Keratinocyte (primary cell): ENCODE measurements around the gene CEP164. TPM values are rescaled to one million over a fixed set of nuclear protein-coding genes. Genes with fewer than 3 reads are reported as not detected.

Source experiments
- DNase-seq: peaks from one replicate; pipeline ENCODE4 v3.0.0-alpha.2; 2011; ENCODE audit warnings: low read depth, missing footprints, low spot score
- FAIRE-seq: peaks from 2 replicates; lab custom pipeline; 2011; peaks lifted over from hg19 to GRCh38; lab: Jason Lieb, UNC
- H2AFZ ChIP-seq: 2 replicates; pipeline ENCODE4 v1.6.0; 2012; ENCODE audit warnings: low read length, control low read depth, inconsistent platforms; ENCODE audit not compliant: control insufficient read depth
- H3K27ac ChIP-seq: 2 replicates; pipeline ENCODE4 v1.5.1; 2011; ENCODE audit warnings: low read length; ENCODE audit not compliant: control insufficient read depth, insufficient read depth
- H3K27me3 ChIP-seq: 3 replicates; pipeline ENCODE4 v1.6.0; 2011; ENCODE audit warnings: low read length; ENCODE audit not compliant: control insufficient read depth, insufficient read depth; ENCODE audit errors: extremely low read depth
- H3K36me3 ChIP-seq, 2 experiments: 2 replicates in 1 of 2; 3 replicates in 1 of 2; pipeline ENCODE4 v1.5.1; 2011; ENCODE audit warnings: low read length in 2 of 2, mild to moderate bottlenecking in 1 of 2; ENCODE audit not compliant: control insufficient read depth in 2 of 2, insufficient read depth in 2 of 2; ENCODE audit errors: extremely low read depth in 1 of 2
- H3K4me1 ChIP-seq: 3 replicates; pipeline ENCODE4 v1.5.1; 2011; ENCODE audit warnings: low read length; ENCODE audit not compliant: control insufficient read depth, insufficient read depth; ENCODE audit errors: extremely low read depth
- H3K4me2 ChIP-seq: 3 replicates; pipeline ENCODE4 v1.6.0; 2011; ENCODE audit warnings: low read depth, low read length; ENCODE audit not compliant: control insufficient read depth, insufficient read depth; ENCODE audit errors: extremely low read depth
- H3K4me3 ChIP-seq, 3 experiments: fragments of 200-600 bp in 1 of 3; sonication (generic) in 1 of 3; 2 replicates in 2 of 3; 3 replicates in 1 of 3; pipeline ENCODE4 v1.5.1; 2011 to 2016; ENCODE audit warnings: low read length in 3 of 3, mild to moderate bottlenecking in 3 of 3, control low read depth in 2 of 3, inconsistent platforms in 1 of 3, low read depth in 1 of 3, mixed read lengths in 1 of 3, mixed run types in 1 of 3, moderate library complexity in 1 of 3; ENCODE audit not compliant: control insufficient read depth in 2 of 3, insufficient read depth in 2 of 3; ENCODE audit errors: extremely low read depth in 1 of 3
- H3K79me2 ChIP-seq: 2 replicates; pipeline ENCODE4 v1.6.0; 2012; ENCODE audit warnings: low read length; ENCODE audit not compliant: control insufficient read depth, insufficient read depth
- H3K9ac ChIP-seq: 3 replicates; pipeline ENCODE4 v1.6.0; 2011; ENCODE audit warnings: low read length; ENCODE audit not compliant: control insufficient read depth, insufficient read depth; ENCODE audit errors: extremely low read depth
- H3K9me1 ChIP-seq: 3 replicates; pipeline ENCODE4 v1.6.0; 2011; ENCODE audit warnings: low read length; ENCODE audit not compliant: control insufficient read depth, insufficient read depth; ENCODE audit errors: extremely low read depth
- H3K9me3 ChIP-seq: 2 replicates; pipeline ENCODE4 v1.5.1; 2012; ENCODE audit warnings: low read depth, low read length; ENCODE audit not compliant: control insufficient read depth
- H4K20me1 ChIP-seq: 3 replicates; pipeline ENCODE4 v1.6.0; 2011; ENCODE audit warnings: low read length; ENCODE audit not compliant: control insufficient read depth, insufficient read depth; ENCODE audit errors: extremely low read depth
- CTCF ChIP-seq, 3 experiments: IDR thresholded peaks in 1 of 3; conservative IDR thresholded peaks in 1 of 3; optimal IDR thresholded peaks in 1 of 3; 2 replicates in 2 of 3; 3 replicates in 1 of 3; pipeline versions ENCODE3 to v1.5.1; 2011; ENCODE audit warnings: low read length in 3 of 3, mild to moderate bottlenecking in 3 of 3, moderate library complexity in 2 of 3, control low read depth in 1 of 3, inconsistent platforms in 1 of 3; ENCODE audit not compliant: insufficient read depth in 2 of 3; ENCODE audit errors: extremely low read depth in 1 of 3
- EZH2 ChIP-seq: IDR thresholded peaks from one replicate; pipeline ENCODE4 v1.6.1; 2012; ENCODE audit warnings: inconsistent platforms, mild to moderate bottlenecking, low read length, moderate library complexity
- dilution Hi-C: fragments of 300-500 bp; cut with MboI; formaldehyde crosslinking; loops from one replicate; pipeline ENCODE4 v1.7.0; 2020; ENCODE audit warnings: low sequenced_read_pairs; ENCODE audit not compliant: extremely low pct_ligation_motif_present
- polyA plus RNA-seq, 5 experiments: library from polyadenylated mRNA; depleted of rRNA in 3 of 5; stranded (reverse) in 3 of 5; stranded (forward) in 1 of 5; unstranded in 1 of 5; fragments of >200 nt; gene quantifications; 1 replicate in 1 of 5; 2 replicates in 3 of 5; 3 replicates in 1 of 5; pipeline versions ENCODE4 v1.2.1 to v1.2.3, GENCODE V29; 2011 to 2012; ENCODE audit warnings: missing spikeins in 2 of 5, low read depth in 1 of 5, low replicate concordance in 1 of 5

CEP164 gene
- polyA plus RNA-seq, 1 donor (not counting 4 experiments of a cell fraction or from before 2014, with no cell fraction given), result 15.1 TPM

- TF ChIP-seq CTCF (optimal IDR thresholded peaks at IDR 0.05 in 1 of 3, IDR thresholded peaks at IDR 0.05 in 1 of 3, conservative IDR thresholded peaks at IDR 0.05 in 1 of 3; ENCODE audit: extremely low read depth in 1 of 3, insufficient read depth in 2 of 3, low read length in 3 of 3) (no peak), EZH2 (no peak)
- dilution Hi-C loops, result no loop called here
- no peaks in the 10 kb centered on the region for H3K27me3 ChIP-seq
- H3K4me1 ChIP-seq, result no peaks in the 10 kb centered on the region
- no peak for FAIRE-seq
- H3K9ac ChIP-seq, result no peak overlapping the region
- no peaks in the 10 kb centered on the region for H3K9me3 ChIP-seq
- DNase-seq, result no peak
- H3K27ac ChIP-seq, result no peak overlapping the region
- no peaks in the 10 kb centered on the region for H3K79me2 ChIP-seq
- H2AFZ ChIP-seq, result no peak overlapping the region
- no peaks in the 10 kb centered on the region for H4K20me1 ChIP-seq
- no peaks in the 10 kb centered on the region for H3K9me1 ChIP-seq
- H3K4me2 ChIP-seq, result no peak overlapping the region
- no peak overlapping the region for H3K4me3 ChIP-seq
- H3K36me3 ChIP-seq, result peaks cover 20 to 36% of the 10 kb centered on the region in 2 experiments
Observed at GRCh38 chr11:117369534-117369933, 41.9 kb downstream of the CEP164 start.

- H4K20me1 ChIP-seq, result no peaks in the 10 kb centered on the region
- no peak for TF ChIP-seq CTCF (optimal IDR thresholded peaks at IDR 0.05 in 1 of 3, IDR thresholded peaks at IDR 0.05 in 1 of 3, conservative IDR thresholded peaks at IDR 0.05 in 1 of 3; ENCODE audit: extremely low read depth in 1 of 3, insufficient read depth in 2 of 3, low read length in 3 of 3)
- no peak for TF ChIP-seq EZH2
- no peak for DNase-seq
- H2AFZ ChIP-seq, result no peak overlapping the region
- H3K79me2 ChIP-seq, result no peaks in the 10 kb centered on the region
- H3K9ac ChIP-seq, result no peak overlapping the region
- H3K36me3 ChIP-seq, result peaks cover 23 to 36% of the 10 kb centered on the region in 2 experiments
- FAIRE-seq, result no peak
- no peaks in the 10 kb centered on the region for H3K9me3 ChIP-seq
- H3K4me2 ChIP-seq, result no peak overlapping the region
- H3K9me1 ChIP-seq, result no peaks in the 10 kb centered on the region
- H3K27ac ChIP-seq, result no peak overlapping the region
- H3K4me3 ChIP-seq, result no peak overlapping the region
- dilution Hi-C loops, result no loop called here
- no peaks in the 10 kb centered on the region for H3K4me1 ChIP-seq
- H3K27me3 ChIP-seq, result no peaks in the 10 kb centered on the region
Observed at GRCh38 chr11:117371453-117371852, 43.8 kb downstream of the CEP164 start.
